GM12878 (cell line): ENCODE measurements around the gene THSD4. TPM values are rescaled to one million over a fixed set of nuclear protein-coding genes. Genes with fewer than 3 reads are reported as not detected.

Experiments used
- ATAC-seq: fragments of 200-7000 bp; cut with Tn5 transposase; 3 replicates; pipeline ENCODE4 v1.9.1; 2020; ENCODE audit warnings: mild to moderate bottlenecking, moderate library complexity
- BruUV-seq: library from RNA; stranded (reverse); fragments of 400-500 nt; replicated peaks from 2 replicates; lab custom pipeline; 2021; lab: Mats Ljungman, UMichigan
- CTCF ChIA-PET: fragments of 300-600 bp; sonication (Branson Sonifier 250); formaldehyde crosslinking; extraction: SDS; loops from one replicate; lab custom pipeline; 2021; ENCODE audit warnings: inconsistent platforms; lab: Yijun Ruan, JAX
- POLR2A ChIA-PET: fragments of 350-600 bp; formaldehyde crosslinking; extraction: SDS; loops from one replicate; lab custom pipeline; 2021; ENCODE audit warnings: inconsistent platforms; lab: Charles Lee
- RAD21 ChIA-PET: fragments of 300-600 bp; sonication (Branson Sonifier 250); formaldehyde crosslinking; loops from one replicate; lab custom pipeline; 2023; ENCODE audit warnings: antibody characterized with exemption; ENCODE audit not compliant: unreplicated experiment; lab: Charles Lee
- SMC1A ChIA-PET: fragments of 300-600 bp; sonication (Branson Sonifier 250); formaldehyde crosslinking; loops from one replicate; lab custom pipeline; 2023; ENCODE audit not compliant: unreplicated experiment, uncharacterized antibody; lab: Charles Lee
- DNase-seq: peaks from one replicate; pipeline ENCODE4 v3.0.0-alpha.2; 2011; ENCODE audit warnings: low read depth, low spot score
- FAIRE-seq: peaks from 3 replicates; lab custom pipeline; 2011; peaks lifted over from hg19 to GRCh38; lab: Jason Lieb, UNC
- H2AFZ ChIP-seq: 2 replicates; pipeline ENCODE4 v1.6.0; 2011; ENCODE audit warnings: low read depth, low read length, control low read depth; ENCODE audit not compliant: control insufficient read depth
- H3K27ac ChIP-seq: 2 replicates; pipeline ENCODE4 v1.5.1; 2011; ENCODE audit warnings: control low read depth; ENCODE audit not compliant: control insufficient read depth, insufficient read depth
- H3K27me3 ChIP-seq, 2 experiments: replicated peaks in 1 of 2; 2 replicates each; pipeline versions ENCODE4 v1.6.0 to v1.6.1; 2011; ENCODE audit warnings: low read length in 1 of 2; ENCODE audit not compliant: control insufficient read depth in 2 of 2, insufficient read depth in 2 of 2
- H3K36me3 ChIP-seq, 2 experiments: 2 replicates each; pipeline ENCODE4 v1.5.1; 2011; ENCODE audit warnings: low read length in 1 of 2; ENCODE audit not compliant: control insufficient read depth in 2 of 2, insufficient read depth in 2 of 2
- H3K4me1 ChIP-seq: 2 replicates; pipeline ENCODE4 v1.6.1; 2011; ENCODE audit warnings: mild to moderate bottlenecking, low read length, moderate library complexity, mixed read lengths; ENCODE audit not compliant: control insufficient read depth, insufficient read depth
- H3K4me2 ChIP-seq: 2 replicates; pipeline ENCODE4 v1.6.0; 2011; ENCODE audit warnings: control low read depth; ENCODE audit not compliant: control insufficient read depth, insufficient read depth
- H3K4me3 ChIP-seq: fragments of 200-600 bp; sonication (generic); 2 replicates; pipeline ENCODE4 v1.5.1; 2016
- H3K79me2 ChIP-seq: 2 replicates; pipeline ENCODE4 v1.6.0; 2011; ENCODE audit warnings: low read length; ENCODE audit not compliant: control insufficient read depth, insufficient read depth
- H3K9ac ChIP-seq: 2 replicates; pipeline ENCODE4 v1.8.0; 2011; ENCODE audit warnings: low read length, control low read depth, mixed read lengths; ENCODE audit not compliant: control insufficient read depth, insufficient read depth
- H3K9me3 ChIP-seq: replicated peaks from 3 replicates; pipeline ENCODE4 v1.5.1; 2011; ENCODE audit warnings: mild to moderate bottlenecking, low read length; ENCODE audit not compliant: control insufficient read depth, insufficient read depth
- H4K20me1 ChIP-seq: 2 replicates; pipeline ENCODE4 v1.6.0; 2011; ENCODE audit not compliant: control insufficient read depth, insufficient read depth
- CHD2 ChIP-seq: IDR thresholded peaks from 2 replicates; pipeline ENCODE4 v1.6.1; 2011; ENCODE audit warnings: low read depth, low read length, improper control_type of control experiment, borderline replicate concordance
- MTA2 ChIP-seq: fragments of 450-650 bp; IDR thresholded peaks from 2 replicates; pipeline ENCODE4 v1.6.1; 2016; ENCODE audit warnings: low read depth, mild to moderate bottlenecking, moderate library complexity
- WRNIP1 ChIP-seq: IDR thresholded peaks from 2 replicates; pipeline ENCODE4 v1.6.1; 2011; ENCODE audit warnings: low read depth, low read length, improper control_type of control experiment, borderline replicate concordance
- ZNF274 ChIP-seq: IDR thresholded peaks from one replicate; pipeline ENCODE4 v1.8.0; 2011; ENCODE audit not compliant: insufficient read length, insufficient read depth
- WGBS: methylation state at CpG from one replicate; pipeline ENCODE4 v1.1.6; 2016; ENCODE audit warnings: low lambda C conversion rate; ENCODE audit not compliant: insufficient replicate concordance, insufficient coverage; ENCODE audit errors: missing lambda C conversion rate; 5-methylcytosine and 5-hydroxymethylcytosine counted together
- in situ Hi-C: fragments of 300-500 bp; cut with MboI; formaldehyde crosslinking; loops from 9 replicates; pipeline ENCODE4 v1.14.3; 2018; ENCODE audit warnings: mixed read lengths
- intact Hi-C: fragments of 100-400 bp; cut with micrococcal nuclease; formaldehyde crosslinking; loops from one replicate; pipeline ENCODE4 v1.14.2; 2022; ENCODE audit not compliant: unreplicated experiment
- polyA plus RNA-seq, 11 experiments: library from polyadenylated mRNA; depleted of rRNA in 4 of 11; unstranded in 6 of 11; stranded (reverse) in 5 of 11; fragments of >200 nt; fragmentation: Nextera tagmentation in 4 of 11; fragmentation: Illumina TruSeq in 1 of 11; extraction: Ambion mirVana in 4 of 11; extraction: Trizol in 1 of 11; gene quantifications; 1 replicate in 1 of 11; 2 replicates in 10 of 11; pipeline versions ENCODE4 v1.2.1 to v1.2.3, GENCODE V29; 2011 to 2016; ENCODE audit warnings: inconsistent platforms in 2 of 11, missing spikeins in 2 of 11, low read depth in 1 of 11
- total RNA-seq, 4 experiments: library from RNA; depleted of rRNA in 3 of 4; stranded (reverse); fragments of >200 nt in 3 of 4; fragmentation: Illumina TruSeq in 1 of 4; extraction: Trizol in 1 of 4; gene quantifications; 2 replicates each; pipeline versions ENCODE4 v1.2.1 to v1.2.3, GENCODE V29; 2013 to 2021
- TF ChIP-seq, protein P1 (sequence below): fragments of 450-650 bp; IDR thresholded peaks from 2 replicates; pipeline ENCODE4 v1.6.1; 2017; ENCODE audit warnings: mild to moderate bottlenecking, low read depth, inconsistent platforms; ENCODE audit not compliant: poor library complexity, severe bottlenecking

The THSD4 gene
- total and polyA plus RNA-seq, 10 of the 15 experiments (the other 5 are each of a cell fraction or from before 2014, with no cell fraction given) = 0.04 to 0.13 (median 0.05) TPM; not detected in 7

DNA sequence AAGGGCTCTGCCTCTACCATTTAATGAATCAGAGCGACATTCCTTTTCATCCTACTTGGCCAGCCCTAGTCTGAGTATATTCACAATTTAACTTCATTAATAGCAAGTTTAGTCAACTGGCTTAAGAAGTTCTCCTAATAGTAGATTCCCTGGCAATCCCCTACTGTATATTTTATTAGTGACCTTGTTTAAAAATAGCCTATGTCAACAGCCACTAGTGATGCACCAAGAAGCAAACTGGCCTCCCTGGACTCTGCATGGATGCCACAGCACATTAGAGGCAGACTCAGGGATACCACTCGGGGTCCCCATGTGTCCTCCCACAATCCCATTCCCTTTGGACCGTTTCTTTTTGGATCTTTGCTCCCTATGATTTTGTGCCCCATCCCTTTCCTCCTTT is 83.6 kb downstream of the THSD4 start (continued):
- TF ChIP-seq CHD2 = no peak
- no peak for TF ChIP-seq ZNF274
- TF ChIP-seq, protein P1, sequence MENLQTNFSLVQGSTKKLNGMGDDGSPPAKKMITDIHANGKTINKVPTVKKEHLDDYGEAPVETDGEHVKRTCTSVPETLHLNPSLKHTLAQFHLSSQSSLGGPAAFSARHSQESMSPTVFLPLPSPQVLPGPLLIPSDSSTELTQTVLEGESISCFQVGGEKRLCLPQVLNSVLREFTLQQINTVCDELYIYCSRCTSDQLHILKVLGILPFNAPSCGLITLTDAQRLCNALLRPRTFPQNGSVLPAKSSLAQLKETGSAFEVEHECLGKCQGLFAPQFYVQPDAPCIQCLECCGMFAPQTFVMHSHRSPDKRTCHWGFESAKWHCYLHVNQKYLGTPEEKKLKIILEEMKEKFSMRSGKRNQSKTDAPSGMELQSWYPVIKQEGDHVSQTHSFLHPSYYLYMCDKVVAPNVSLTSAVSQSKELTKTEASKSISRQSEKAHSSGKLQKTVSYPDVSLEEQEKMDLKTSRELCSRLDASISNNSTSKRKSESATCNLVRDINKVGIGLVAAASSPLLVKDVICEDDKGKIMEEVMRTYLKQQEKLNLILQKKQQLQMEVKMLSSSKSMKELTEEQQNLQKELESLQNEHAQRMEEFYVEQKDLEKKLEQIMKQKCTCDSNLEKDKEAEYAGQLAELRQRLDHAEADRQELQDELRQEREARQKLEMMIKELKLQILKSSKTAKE = no peak
- TF ChIP-seq, all 136 proteins: peak for 0

DNA sequence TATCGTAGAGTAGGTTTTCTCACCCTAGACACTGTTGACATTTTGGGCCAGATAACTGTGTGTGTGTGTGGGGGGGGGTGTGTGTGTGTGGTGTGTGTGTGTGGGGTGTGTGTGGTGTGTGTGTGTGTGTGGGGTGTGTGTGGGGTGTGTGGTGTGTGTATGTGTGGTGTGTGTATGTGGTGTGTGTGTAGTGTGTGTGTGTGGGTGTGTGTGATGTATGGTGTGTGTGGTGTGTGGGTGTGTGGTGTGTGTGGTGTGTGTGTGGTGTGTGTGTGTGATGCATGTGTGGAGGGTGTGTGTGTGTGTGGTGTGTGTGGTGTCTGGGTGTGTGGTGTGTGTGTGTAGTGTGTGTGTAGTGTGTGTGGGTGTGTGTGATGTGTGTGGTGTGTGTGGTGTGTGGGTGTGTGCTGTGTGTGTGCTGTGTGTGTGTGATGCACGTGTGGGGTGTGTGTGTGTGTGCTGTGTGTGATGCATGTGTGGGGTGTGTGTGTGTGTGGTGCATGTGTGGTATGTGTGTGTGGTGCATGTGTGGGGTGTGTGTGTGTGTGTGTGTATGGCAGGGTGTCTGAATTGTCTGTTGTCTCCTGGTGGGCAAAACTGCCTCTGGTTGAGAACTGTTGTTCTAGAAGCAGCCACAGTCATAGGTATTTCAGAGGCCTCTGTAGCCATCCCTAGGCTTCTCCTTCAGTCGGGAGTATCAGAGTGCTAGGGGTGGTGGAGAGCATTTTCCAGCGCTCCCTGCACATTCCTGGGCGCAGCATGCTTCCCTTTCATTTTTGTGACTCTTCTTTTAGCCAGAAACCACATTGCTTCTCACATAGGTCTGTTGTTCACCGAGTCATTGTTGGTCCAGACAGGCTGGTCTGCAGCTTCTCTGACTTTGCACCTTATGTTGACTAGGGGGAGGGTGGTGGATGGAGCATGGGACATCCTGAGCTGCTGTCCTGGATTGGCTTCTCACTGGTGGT is 84.4 kb downstream of the THSD4 start:
- H3K27me3 ChIP-seq = no peaks in the 10 kb centered on the region
- no peak for DNase-seq
- H3K4me3 ChIP-seq = no peak overlapping the region
- no peak overlapping the region for H3K9ac ChIP-seq
- in situ Hi-C loops (no loop called here), intact Hi-C loops (no loop called here)
- no peak overlapping the region for H2AFZ ChIP-seq
- 25% methylated on average over 6 of the region's 6 CpGs for WGBS
- SMC1A ChIA-PET = no interaction called here
- POLR2A ChIA-PET = no interaction called here
- no peak overlapping the region for H3K27ac ChIP-seq
- no peaks in the 10 kb centered on the region for H4K20me1 ChIP-seq
- H3K4me1 ChIP-seq = no peaks in the 10 kb centered on the region
- ATAC-seq = no peak
- TF ChIP-seq MTA2 (no peak), WRNIP1 (no peak)
- peak; percentile 92 for FAIRE-seq
- no TSS peak for BruUV-seq
- CTCF ChIA-PET = no interaction called here
- RAD21 ChIA-PET = no interaction called here
- no peaks in the 10 kb centered on the region for H3K9me3 ChIP-seq
- H3K79me2 ChIP-seq = no peaks in the 10 kb centered on the region
- no peaks in the 10 kb centered on the region for H3K36me3 ChIP-seq
- no peak overlapping the region for H3K4me2 ChIP-seq
